HEK293 (cell line): ENCODE measurements around the gene MDM2.

ENCODE experiments used
- CTCF ChIA-PET: fragments of 350-600 bp; formaldehyde crosslinking; extraction: SDS; loops from one replicate; lab custom pipeline; 2021; ENCODE audit warnings: antibody characterized with exemption; lab: Yijun Ruan, JAX
- POLR2A ChIA-PET: fragments of 300-600 bp; formaldehyde crosslinking; extraction: SDS; loops from one replicate; lab custom pipeline; 2020; ENCODE audit warnings: antibody characterized with exemption, inconsistent platforms; lab: Yijun Ruan, JAX
- H3K27ac ChIP-seq: fragments of 200-500 bp; sonication (Bioruptor generic); 2 replicates; pipeline ENCODE4 v1.5.1; 2014; ENCODE audit warnings: low read depth, low read length, control low read depth, inconsistent platforms; ENCODE audit errors: extremely low read depth
- H3K36me3 ChIP-seq, 2 experiments: fragments of 200-500 bp in 1 of 2; sonication (Bioruptor generic) in 1 of 2; 1 replicate in 1 of 2; 2 replicates in 1 of 2; pipeline ENCODE4 v1.5.1; 2014 to 2017; ENCODE audit warnings: inconsistent platforms in 2 of 2, low read length in 2 of 2; ENCODE audit not compliant: control insufficient read depth in 2 of 2, insufficient read depth in 1 of 2
- H3K4me1 ChIP-seq: fragments of 200-500 bp; sonication (Bioruptor generic); 2 replicates; pipeline ENCODE4 v1.5.1; 2014; ENCODE audit warnings: mild to moderate bottlenecking, low read length, inconsistent platforms; ENCODE audit not compliant: control insufficient read depth, insufficient read depth
- H3K4me3 ChIP-seq: 2 replicates; pipeline ENCODE4 v1.5.1; 2011; ENCODE audit warnings: low read depth, mild to moderate bottlenecking, control low read depth, low read length, moderate library complexity
- H3K9me3 ChIP-seq: fragments of 200-500 bp; sonication (Bioruptor generic); 2 replicates; pipeline ENCODE4 v1.5.1; 2014; ENCODE audit warnings: low read depth, low read length, inconsistent platforms; ENCODE audit not compliant: control insufficient read depth, insufficient read depth
- BCL11B ChIP-seq: fragments of 450-650 bp; formaldehyde crosslinking; IDR thresholded peaks from 2 replicates; pipeline ENCODE4 v1.5.1; 2016; ENCODE audit warnings: low read depth, missing biosample characterization, missing genetic modification characterization
- GLI2 ChIP-seq: fragments of 450-650 bp; formaldehyde crosslinking; IDR thresholded peaks from 2 replicates; pipeline ENCODE4; 2017; ENCODE audit warnings: missing biosample characterization, missing genetic modification characterization, low read depth, borderline replicate concordance
- HOXC10 ChIP-seq: sonication (generic); formaldehyde crosslinking; IDR thresholded peaks from 2 replicates; pipeline ENCODE4 v1.8.1; 2023; ENCODE audit warnings: mild to moderate bottlenecking, missing genetic modification reagents
- KLF1 ChIP-seq: fragments of 450-650 bp; formaldehyde crosslinking; IDR thresholded peaks from 2 replicates; pipeline ENCODE4 v1.5.1; 2016; ENCODE audit warnings: missing biosample characterization, missing genetic modification characterization
- OSR2 ChIP-seq: fragments of 450-650 bp; formaldehyde crosslinking; IDR thresholded peaks from 2 replicates; pipeline ENCODE4 v1.5.1; 2016; ENCODE audit warnings: missing biosample characterization, missing genetic modification characterization
- PRDM6 ChIP-seq: fragments of 450-650 bp; formaldehyde crosslinking; IDR thresholded peaks from 2 replicates; pipeline ENCODE4 v1.5.1; 2017; ENCODE audit warnings: missing biosample characterization, missing genetic modification characterization
- SCRT2 ChIP-seq: fragments of 450-650 bp; formaldehyde crosslinking; IDR thresholded peaks from 2 replicates; pipeline ENCODE4 v1.5.1; 2016; ENCODE audit warnings: missing biosample characterization, missing genetic modification characterization
- YY2 ChIP-seq: fragments of 450-650 bp; formaldehyde crosslinking; IDR thresholded peaks from 2 replicates; pipeline ENCODE4 v1.5.1; 2016; ENCODE audit warnings: missing biosample characterization, missing genetic modification characterization
- ZBTB10 ChIP-seq: fragments of 450-650 bp; formaldehyde crosslinking; IDR thresholded peaks from 2 replicates; pipeline ENCODE4 v1.5.1; 2016; ENCODE audit warnings: missing biosample characterization, missing genetic modification characterization
- ZBTB49 ChIP-seq: fragments of 450-650 bp; formaldehyde crosslinking; IDR thresholded peaks from 2 replicates; pipeline ENCODE4 v1.5.1; 2016; ENCODE audit warnings: missing biosample characterization, missing genetic modification characterization, low read depth
- ZNF16 ChIP-seq: fragments of 450-650 bp; formaldehyde crosslinking; IDR thresholded peaks from 2 replicates; pipeline ENCODE4 v1.5.1; 2016; ENCODE audit warnings: low read depth, missing biosample characterization, missing genetic modification characterization
- ZNF184 ChIP-seq: fragments of 450-650 bp; IDR thresholded peaks from 2 replicates; pipeline ENCODE4 v1.5.1; 2018; ENCODE audit warnings: missing biosample characterization, mild to moderate bottlenecking, missing genetic modification characterization
- ZNF324 ChIP-seq: fragments of 450-650 bp; formaldehyde crosslinking; IDR thresholded peaks from 2 replicates; pipeline ENCODE4 v1.5.1; 2016; ENCODE audit warnings: missing biosample characterization, missing genetic modification characterization
- ZNF518A ChIP-seq: fragments of 450-650 bp; formaldehyde crosslinking; conservative IDR thresholded peaks from 2 replicates; pipeline ENCODE4 v1.5.1; 2016; ENCODE audit warnings: low read depth, missing biosample characterization, missing genetic modification characterization
- ZNF529 ChIP-seq: fragments of 450-650 bp; formaldehyde crosslinking; IDR thresholded peaks from 2 replicates; pipeline ENCODE4 v1.5.1; 2017; ENCODE audit warnings: missing genetic modification characterization, missing biosample characterization; ENCODE audit not compliant: insufficient replicate concordance
- ZNF677 ChIP-seq: fragments of 450-650 bp; IDR thresholded peaks from 2 replicates; pipeline ENCODE4 v1.5.0; 2018; ENCODE audit warnings: missing biosample characterization, mild to moderate bottlenecking, missing genetic modification characterization, moderate library complexity
- ZSCAN5A ChIP-seq: fragments of 450-650 bp; formaldehyde crosslinking; IDR thresholded peaks from 2 replicates; pipeline ENCODE4 v1.5.1; 2016; ENCODE audit warnings: missing biosample characterization, missing genetic modification characterization
- TF ChIP-seq, protein P1 (sequence below): fragments of 450-650 bp; formaldehyde crosslinking; IDR thresholded peaks from 2 replicates; pipeline ENCODE4 v1.5.1; 2016; ENCODE audit warnings: missing biosample characterization, missing genetic modification characterization
- TF ChIP-seq, protein P2 (sequence below): fragments of 450-650 bp; formaldehyde crosslinking; IDR thresholded peaks from 2 replicates; pipeline ENCODE4; 2016; ENCODE audit warnings: missing biosample characterization, missing genetic modification characterization

The MDM2 gene

GRCh38 chr12:68807576-68808387, at the start of gene MDM2 (continued):
- TF ChIP-seq ZNF184 (tag by site-specific recombination) (peak; percentile 67), ZNF16 (tag by site-specific recombination) (no peak), ZNF677 (tag by site-specific recombination) (0 out of 2 replicates have a peak, but pooled peaks have one; percentile 31)

DNA sequence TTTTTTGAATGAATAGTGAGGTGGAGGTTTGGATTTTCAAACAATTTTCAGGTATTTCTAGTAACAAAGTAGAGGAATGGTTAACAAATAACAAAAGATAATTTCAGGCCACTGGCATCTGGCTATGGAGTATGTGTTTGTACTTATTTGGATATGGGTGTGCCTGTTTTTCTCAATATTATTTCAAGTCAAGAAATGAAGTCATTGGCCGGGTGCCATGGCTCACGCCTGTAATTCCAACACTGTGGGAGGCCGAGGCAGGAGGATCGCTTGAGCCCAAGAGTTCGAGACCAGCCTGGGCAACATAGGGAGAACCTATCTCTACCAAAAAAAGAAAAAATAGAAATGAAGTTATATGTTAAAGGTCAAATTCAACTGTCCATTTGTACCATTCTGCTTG, 48.1 kb upstream of the MDM2 start:
- CTCF ChIA-PET, result no interaction called here
- TF ChIP-seq ZBTB49 (tag by site-specific recombination), result no peak
- no peak for TF ChIP-seq ZBTB10
- TF ChIP-seq GLI2, result no peak
- no peak for TF ChIP-seq SCRT2 (tag by site-specific recombination)
- TF ChIP-seq, protein P1, sequence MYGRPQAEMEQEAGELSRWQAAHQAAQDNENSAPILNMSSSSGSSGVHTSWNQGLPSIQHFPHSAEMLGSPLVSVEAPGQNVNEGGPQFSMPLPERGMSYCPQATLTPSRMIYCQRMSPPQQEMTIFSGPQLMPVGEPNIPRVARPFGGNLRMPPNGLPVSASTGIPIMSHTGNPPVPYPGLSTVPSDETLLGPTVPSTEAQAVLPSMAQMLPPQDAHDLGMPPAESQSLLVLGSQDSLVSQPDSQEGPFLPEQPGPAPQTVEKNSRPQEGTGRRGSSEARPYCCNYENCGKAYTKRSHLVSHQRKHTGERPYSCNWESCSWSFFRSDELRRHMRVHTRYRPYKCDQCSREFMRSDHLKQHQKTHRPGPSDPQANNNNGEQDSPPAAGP (tag by site-specific recombination), result no peak
- no peak for TF ChIP-seq KLF1 (tag by site-specific recombination)
- no peak for TF ChIP-seq OSR2 (tag by site-specific recombination)
- no peak for TF ChIP-seq ZNF324 (tag by site-specific recombination)
- TF ChIP-seq YY2 (tag by site-specific recombination), result no peak
- no peak for TF ChIP-seq ZNF518A
- TF ChIP-seq PRDM6, result no peak
- no peak for TF ChIP-seq BCL11B (tag by site-specific recombination)
- no peak for TF ChIP-seq ZSCAN5A
- TF ChIP-seq HOXC10 (CRISPR knock-in tag), result no peak
- TF ChIP-seq, protein P2, sequence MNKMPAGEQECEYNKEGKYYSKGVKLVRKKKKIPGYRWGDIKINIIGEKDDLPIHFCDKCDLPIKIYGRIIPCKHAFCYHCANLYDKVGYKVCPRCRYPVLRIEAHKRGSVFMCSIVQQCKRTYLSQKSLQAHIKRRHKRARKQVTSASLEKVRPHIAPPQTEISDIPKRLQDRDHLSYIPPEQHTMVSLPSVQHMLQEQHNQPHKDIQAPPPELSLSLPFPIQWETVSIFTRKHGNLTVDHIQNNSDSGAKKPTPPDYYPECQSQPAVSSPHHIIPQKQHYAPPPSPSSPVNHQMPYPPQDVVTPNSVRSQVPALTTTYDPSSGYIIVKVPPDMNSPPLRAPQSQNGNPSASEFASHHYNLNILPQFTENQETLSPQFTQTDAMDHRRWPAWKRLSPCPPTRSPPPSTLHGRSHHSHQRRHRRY, result no peak
- no peak for TF ChIP-seq ZNF529 (tag by site-specific recombination)

More for the DNA sequence above, 48.1 kb upstream of the MDM2 start:
- Histone ChIP-seq H3K4me3 (no peak overlapping the region), H3K36me3 (peaks cover 22 to 70% of the 10 kb centered on the region in 2 experiments), H3K9me3 (no peaks in the 10 kb centered on the region), H3K27ac (no peak overlapping the region), H3K4me1 (no peaks in the 10 kb centered on the region)
- POLR2A ChIA-PET, result interaction anchor here (1.0 kb wide), 1 partner anchor 48 kb away, joined by 3 read pairs; the partner anchor contains the start of gene MDM2
